ENCODE measurements around the gene STH.
"Not testable (repeated sequence)": the region's sequence is repeated elsewhere in the genome, so short reads cannot be mapped to it uniquely, and the experiment has no call there.

STH gene

GRCh38 chr17:45998987-45999899 lies at the start of gene STH:
Gene STH (plus strand): TSS chr17:45999250. CDS start chr17:45999280, 30 bp downstream.
- DNase-seq: no peak

GRCh38 chr17:45949755-45950320 lies 49.2 kb upstream of the STH start:
- no peak for DNase-seq

GRCh38 chr17:45950888-45951287 lies 48.2 kb upstream of the STH start:
- DNase-seq: no peak

- no peak for DNase-seq
Observed at GRCh38 chr17:45951403-45951802, 47.6 kb upstream of the STH start.

- DNase-seq: no peak
Observed at GRCh38 chr17:45951941-45952340, 47.1 kb upstream of the STH start.

- DNase-seq: no peak
Observed at GRCh38 chr17:45952814-45953320, 46.2 kb upstream of the STH start.

- no peak for DNase-seq
Observed at GRCh38 chr17:45953561-45953960, 45.5 kb upstream of the STH start.

GRCh38 chr17:45954914-45955313 lies 44.1 kb upstream of the STH start:
- DNase-seq: no peak

- DNase-seq: no peak
Observed at GRCh38 chr17:45955326-45955725, 43.7 kb upstream of the STH start.

GRCh38 chr17:45956090-45956489 lies 43.0 kb upstream of the STH start:
- DNase-seq: no peak

- DNase-seq: not testable (repeated sequence)
Observed at GRCh38 chr17:45956746-45957145, 42.3 kb upstream of the STH start.

- DNase-seq: no peak
Observed at GRCh38 chr17:45958307-45958706, 40.7 kb upstream of the STH start.

GRCh38 chr17:45958994-45959665 lies 39.9 kb upstream of the STH start:
- DNase-seq: no peak

GRCh38 chr17:45960311-45960710 lies 38.7 kb upstream of the STH start:
- no peak for DNase-seq

- DNase-seq: no peak
Observed at GRCh38 chr17:45961206-45961605, 37.8 kb upstream of the STH start.

- DNase-seq: no peak
Observed at GRCh38 chr17:45962221-45962972, 36.7 kb upstream of the STH start.

- no peak for DNase-seq
Observed at GRCh38 chr17:45963283-45963682, 35.8 kb upstream of the STH start.

GRCh38 chr17:45963889-45964288 lies 35.2 kb upstream of the STH start:
- DNase-seq: no peak

GRCh38 chr17:45964634-45965033 lies 34.4 kb upstream of the STH start:
- DNase-seq: no peak

GRCh38 chr17:45965812-45966211 lies 33.2 kb upstream of the STH start:
- no peak for DNase-seq

GRCh38 chr17:45966606-45967280 lies 32.3 kb upstream of the STH start:
- DNase-seq: no peak

- no peak for DNase-seq
Observed at GRCh38 chr17:45967378-45967777, 31.7 kb upstream of the STH start.
